SK-N-SH treated with all-trans-retinoic acid at 6 μM for 48 hours (cell line): ENCODE data around the gene CARS1.

Experiments
- ATAC-seq: fragments of 200-7000 bp; cut with Tn5 transposase; 3 replicates; pipeline ENCODE4 v1.9.1; 2020; ENCODE audit warnings: mild to moderate bottlenecking, moderate library complexity
- ARNTL ChIP-seq: fragments of 450-650 bp; formaldehyde crosslinking; IDR thresholded peaks from 2 replicates; pipeline ENCODE4 v1.5.0; 2020; ENCODE audit warnings: low read depth, mild to moderate bottlenecking, moderate library complexity, borderline replicate concordance
- BACH2 ChIP-seq: fragments of 250-450 bp; sonication (Bioruptor Pico); IDR thresholded peaks from 2 replicates; pipeline ENCODE4 v1.9.0; 2021; ENCODE audit warnings: mild to moderate bottlenecking, borderline replicate concordance
- CSDC2 ChIP-seq: fragments of 250-450 bp; sonication (Bioruptor Pico); IDR thresholded peaks from 2 replicates; pipeline ENCODE4 v1.5.0; 2020; ENCODE audit warnings: mild to moderate bottlenecking, moderate library complexity
- CSRNP3 ChIP-seq: fragments of 250-450 bp; sonication (Bioruptor Pico); IDR thresholded peaks from 2 replicates; pipeline ENCODE4 v1.5.1; 2021; ENCODE audit warnings: mild to moderate bottlenecking, moderate library complexity
- ISL1 ChIP-seq: fragments of 250-450 bp; sonication (Bioruptor Pico); IDR thresholded peaks from 2 replicates; pipeline ENCODE4 v2.1.2; 2022; ENCODE audit warnings: mild to moderate bottlenecking, moderate library complexity
- PATZ1 ChIP-seq: fragments of 250-450 bp; sonication (Bioruptor Pico); IDR thresholded peaks from 2 replicates; pipeline ENCODE4 v1.8.0; 2020; ENCODE audit warnings: mild to moderate bottlenecking, moderate library complexity, borderline replicate concordance
- POU6F1 ChIP-seq: fragments of 250-450 bp; sonication (Bioruptor Pico); IDR thresholded peaks from 2 replicates; pipeline ENCODE4 v1.8.0; 2021; ENCODE audit warnings: low read depth, mild to moderate bottlenecking, moderate library complexity, borderline replicate concordance
- PPARA ChIP-seq: fragments of 250-450 bp; sonication (Bioruptor Pico); IDR thresholded peaks from 2 replicates; pipeline ENCODE4 v1.5.0; 2020; ENCODE audit warnings: mild to moderate bottlenecking, borderline replicate concordance
- SNAI2 ChIP-seq: fragments of 250-450 bp; sonication (Bioruptor Pico); IDR thresholded peaks from 2 replicates; pipeline ENCODE4 v1.5.0; 2020; ENCODE audit warnings: mild to moderate bottlenecking, moderate library complexity
- TCF4 ChIP-seq: fragments of 250-450 bp; sonication (Bioruptor Pico); IDR thresholded peaks from 2 replicates; pipeline ENCODE4 v1.8.0; 2021; ENCODE audit warnings: mild to moderate bottlenecking, moderate library complexity, borderline replicate concordance
- TOX ChIP-seq: fragments of 250-450 bp; sonication (Bioruptor Pico); IDR thresholded peaks from 2 replicates; pipeline ENCODE4 v1.8.0; 2021; ENCODE audit warnings: mild to moderate bottlenecking, moderate library complexity, borderline replicate concordance
- TSHZ2 ChIP-seq: fragments of 250-450 bp; sonication (Bioruptor Pico); IDR thresholded peaks from 2 replicates; pipeline ENCODE4 v1.5.0; 2020; ENCODE audit warnings: mild to moderate bottlenecking, moderate library complexity
- ZC3H10 ChIP-seq: fragments of 250-450 bp; sonication (Bioruptor Pico); IDR thresholded peaks from 2 replicates; pipeline ENCODE4 v1.5.1; 2021; ENCODE audit warnings: mild to moderate bottlenecking, moderate library complexity
- ZFP3 ChIP-seq: fragments of 250-450 bp; sonication (Bioruptor Pico); IDR thresholded peaks from 2 replicates; pipeline ENCODE4 v1.5.0; 2020; ENCODE audit warnings: mild to moderate bottlenecking, moderate library complexity
- ZFP30 ChIP-seq: fragments of 450-650 bp; formaldehyde crosslinking; IDR thresholded peaks from 2 replicates; pipeline ENCODE4 v1.5.0; 2022; ENCODE audit warnings: mild to moderate bottlenecking, moderate library complexity
- ZNF565 ChIP-seq: fragments of 450-650 bp; formaldehyde crosslinking; conservative IDR thresholded peaks from 2 replicates; pipeline ENCODE4 v1.5.0; 2020; ENCODE audit warnings: low read depth, mild to moderate bottlenecking, moderate library complexity
- ZNF70 ChIP-seq: fragments of 450-650 bp; formaldehyde crosslinking; IDR thresholded peaks from 2 replicates; pipeline ENCODE4 v1.5.0; 2020; ENCODE audit warnings: mild to moderate bottlenecking, moderate library complexity
- ZNF8 ChIP-seq: fragments of 450-650 bp; formaldehyde crosslinking; IDR thresholded peaks from 2 replicates; pipeline ENCODE4 v1.5.0; 2020; ENCODE audit warnings: mild to moderate bottlenecking, moderate library complexity

CARS1 gene

GRCh38 chr11:3093281-3094191 is 36.3 kb upstream of the CARS1 start:
- no peak for ATAC-seq
- no peak for TF ChIP-seq ZC3H10
- no peak for TF ChIP-seq PATZ1
- TF ChIP-seq TOX (CRISPR knock-in tag), result no peak
- no peak for TF ChIP-seq ZFP30 (CRISPR knock-in tag)
- no peak for TF ChIP-seq ZNF8 (CRISPR knock-in tag)
- no peak for TF ChIP-seq ZNF70 (CRISPR knock-in tag)
- TF ChIP-seq CSDC2, result no peak
- no peak for TF ChIP-seq ZFP3
- TF ChIP-seq TCF4 (CRISPR knock-in tag), result no peak
- no peak for TF ChIP-seq SNAI2 (CRISPR knock-in tag)
- no peak for TF ChIP-seq POU6F1
- TF ChIP-seq TSHZ2 (CRISPR knock-in tag), result no peak

- no peak for TF ChIP-seq SNAI2 (CRISPR knock-in tag)
- TF ChIP-seq, all 23 proteins: peak for 0
- ATAC-seq, result no peak
Measured at GRCh38 chr11:3092603-3093141, 35.4 kb upstream of the CARS1 start.

- ATAC-seq, result peak; percentile 85
- TF ChIP-seq ZNF8 (CRISPR knock-in tag) (no peak), PPARA (CRISPR knock-in tag) (no peak), BACH2 (no peak), CSDC2 (no peak), TSHZ2 (CRISPR knock-in tag) (no peak), PATZ1 (no peak), ARNTL (CRISPR knock-in tag) (no peak), ISL1 (CRISPR knock-in tag) (no peak), ZNF565 (CRISPR knock-in tag) (no peak), POU6F1 (no peak), CSRNP3 (no peak), SNAI2 (CRISPR knock-in tag) (no peak), ZFP3 (no peak)
Measured at GRCh38 chr11:3091846-3092602, 34.8 kb upstream of the CARS1 start.
